ENCODE measurements around the gene LCP2.

DNA sequence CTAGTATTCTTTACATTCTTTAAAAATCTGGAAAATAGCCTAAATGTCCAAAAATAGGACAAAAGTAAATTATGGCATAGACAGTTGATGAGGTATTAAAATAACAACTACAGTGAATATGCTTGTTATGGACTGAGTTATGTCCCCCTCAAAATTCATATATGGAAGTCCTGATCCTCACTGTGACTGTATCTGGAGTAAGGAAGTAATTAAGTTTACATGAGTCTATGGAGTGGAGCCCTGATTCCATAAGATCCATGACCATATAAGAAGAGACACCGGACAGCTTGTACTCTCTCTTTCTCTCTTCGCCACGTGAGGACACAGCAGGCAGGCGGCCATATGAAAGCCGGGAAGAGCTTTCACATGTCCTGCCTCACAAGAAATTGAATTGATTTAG, 93.4 kb downstream of the LCP2 start:
- TF ChIP-seq, protein P1, sequence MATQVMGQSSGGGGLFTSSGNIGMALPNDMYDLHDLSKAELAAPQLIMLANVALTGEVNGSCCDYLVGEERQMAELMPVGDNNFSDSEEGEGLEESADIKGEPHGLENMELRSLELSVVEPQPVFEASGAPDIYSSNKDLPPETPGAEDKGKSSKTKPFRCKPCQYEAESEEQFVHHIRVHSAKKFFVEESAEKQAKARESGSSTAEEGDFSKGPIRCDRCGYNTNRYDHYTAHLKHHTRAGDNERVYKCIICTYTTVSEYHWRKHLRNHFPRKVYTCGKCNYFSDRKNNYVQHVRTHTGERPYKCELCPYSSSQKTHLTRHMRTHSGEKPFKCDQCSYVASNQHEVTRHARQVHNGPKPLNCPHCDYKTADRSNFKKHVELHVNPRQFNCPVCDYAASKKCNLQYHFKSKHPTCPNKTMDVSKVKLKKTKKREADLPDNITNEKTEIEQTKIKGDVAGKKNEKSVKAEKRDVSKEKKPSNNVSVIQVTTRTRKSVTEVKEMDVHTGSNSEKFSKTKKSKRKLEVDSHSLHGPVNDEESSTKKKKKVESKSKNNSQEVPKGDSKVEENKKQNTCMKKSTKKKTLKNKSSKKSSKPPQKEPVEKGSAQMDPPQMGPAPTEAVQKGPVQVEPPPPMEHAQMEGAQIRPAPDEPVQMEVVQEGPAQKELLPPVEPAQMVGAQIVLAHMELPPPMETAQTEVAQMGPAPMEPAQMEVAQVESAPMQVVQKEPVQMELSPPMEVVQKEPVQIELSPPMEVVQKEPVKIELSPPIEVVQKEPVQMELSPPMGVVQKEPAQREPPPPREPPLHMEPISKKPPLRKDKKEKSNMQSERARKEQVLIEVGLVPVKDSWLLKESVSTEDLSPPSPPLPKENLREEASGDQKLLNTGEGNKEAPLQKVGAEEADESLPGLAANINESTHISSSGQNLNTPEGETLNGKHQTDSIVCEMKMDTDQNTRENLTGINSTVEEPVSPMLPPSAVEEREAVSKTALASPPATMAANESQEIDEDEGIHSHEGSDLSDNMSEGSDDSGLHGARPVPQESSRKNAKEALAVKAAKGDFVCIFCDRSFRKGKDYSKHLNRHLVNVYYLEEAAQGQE (IDR thresholded peaks at IDR 0.05; ENCODE audit: insufficient replicate concordance, low read depth), result no peak
- TF ChIP-seq, protein P2, sequence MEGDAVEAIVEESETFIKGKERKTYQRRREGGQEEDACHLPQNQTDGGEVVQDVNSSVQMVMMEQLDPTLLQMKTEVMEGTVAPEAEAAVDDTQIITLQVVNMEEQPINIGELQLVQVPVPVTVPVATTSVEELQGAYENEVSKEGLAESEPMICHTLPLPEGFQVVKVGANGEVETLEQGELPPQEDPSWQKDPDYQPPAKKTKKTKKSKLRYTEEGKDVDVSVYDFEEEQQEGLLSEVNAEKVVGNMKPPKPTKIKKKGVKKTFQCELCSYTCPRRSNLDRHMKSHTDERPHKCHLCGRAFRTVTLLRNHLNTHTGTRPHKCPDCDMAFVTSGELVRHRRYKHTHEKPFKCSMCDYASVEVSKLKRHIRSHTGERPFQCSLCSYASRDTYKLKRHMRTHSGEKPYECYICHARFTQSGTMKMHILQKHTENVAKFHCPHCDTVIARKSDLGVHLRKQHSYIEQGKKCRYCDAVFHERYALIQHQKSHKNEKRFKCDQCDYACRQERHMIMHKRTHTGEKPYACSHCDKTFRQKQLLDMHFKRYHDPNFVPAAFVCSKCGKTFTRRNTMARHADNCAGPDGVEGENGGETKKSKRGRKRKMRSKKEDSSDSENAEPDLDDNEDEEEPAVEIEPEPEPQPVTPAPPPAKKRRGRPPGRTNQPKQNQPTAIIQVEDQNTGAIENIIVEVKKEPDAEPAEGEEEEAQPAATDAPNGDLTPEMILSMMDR (IDR thresholded peaks at IDR 0.05; ENCODE audit: insufficient read depth, low read length), result no peak
- TF ChIP-seq POLR2AphosphoS5 (IDR thresholded peaks at IDR 0.05; ENCODE audit: low read depth), result no peak
